Lower lobe of right lung (tissue), 2 donors: ENCODE measurements around the gene CKAP2L. TPM values are rescaled to one million over a fixed set of nuclear protein-coding genes. Genes with fewer than 3 reads are reported as not detected.

Experiments
- ATAC-seq, 2 donors: fragments of 200-7000 bp; cut with Tn5 transposase; one replicate each; pipeline ENCODE4 v1.9.1; 2020 to 2022; ENCODE audit warnings: mild to moderate bottlenecking in 2 of 2, moderate library complexity in 2 of 2
- DNase-seq: peaks from one replicate; pipeline ENCODE4 v3.0.0-alpha.2; 2020
- H3K27ac ChIP-seq: fragments of 200-600 bp; one replicate; pipeline ENCODE4 v1.8.0; 2022
- H3K27me3 ChIP-seq: fragments of 200-600 bp; one replicate; pipeline ENCODE4 v1.8.0; 2022; ENCODE audit warnings: low read depth
- H3K36me3 ChIP-seq: fragments of 200-600 bp; one replicate; pipeline ENCODE4 v1.8.0; 2022; ENCODE audit warnings: mild to moderate bottlenecking
- H3K4me1 ChIP-seq: fragments of 200-600 bp; one replicate; pipeline ENCODE4 v1.8.0; 2022
- H3K4me3 ChIP-seq: fragments of 200-600 bp; one replicate; pipeline ENCODE4 v1.8.0; 2022; ENCODE audit warnings: mild to moderate bottlenecking
- H3K9me3 ChIP-seq: fragments of 200-600 bp; one replicate; pipeline ENCODE4 v1.8.0; 2022
- intact Hi-C: fragments of 100-400 bp; cut with DNase I; formaldehyde crosslinking; loops from one replicate; pipeline ENCODE4 v1.11.0; 2022
- total RNA-seq: library from RNA; stranded (reverse); fragmentation: NEBNext Ultra II Directional; extraction: Animal tissue kit (Norgen Biotek cat#: 25700); gene quantifications from one replicate; pipeline ENCODE4 v1.2.1, GENCODE V29; 2021
- TF ChIP-seq, protein P1 (sequence below): fragments of 200-600 bp; IDR thresholded peaks from one replicate; pipeline ENCODE4 v1.8.0; 2022; ENCODE audit warnings: antibody characterized with exemption, mild to moderate bottlenecking
- donor health status: DM: no; HTN: yes; CAD: no; lungs with severe emphysema.

CKAP2L gene
- total RNA-seq, 1 donor from 2014 or later, result 1.3 TPM

GRCh38 chr2:112790305-112790704 is 25.9 kb upstream of the CKAP2L start:
- Histone ChIP-seq H3K4me1 (peaks cover 15% of the 10 kb centered on the region), H3K9me3 (no peaks in the 10 kb centered on the region), H3K36me3 (no peaks in the 10 kb centered on the region), H3K27ac (no peak overlapping the region), H3K27me3 (no peaks in the 10 kb centered on the region), H3K4me3 (no peak overlapping the region)
- ATAC-seq (no peak), DNase-seq (no peak)
- TF ChIP-seq, protein P1, sequence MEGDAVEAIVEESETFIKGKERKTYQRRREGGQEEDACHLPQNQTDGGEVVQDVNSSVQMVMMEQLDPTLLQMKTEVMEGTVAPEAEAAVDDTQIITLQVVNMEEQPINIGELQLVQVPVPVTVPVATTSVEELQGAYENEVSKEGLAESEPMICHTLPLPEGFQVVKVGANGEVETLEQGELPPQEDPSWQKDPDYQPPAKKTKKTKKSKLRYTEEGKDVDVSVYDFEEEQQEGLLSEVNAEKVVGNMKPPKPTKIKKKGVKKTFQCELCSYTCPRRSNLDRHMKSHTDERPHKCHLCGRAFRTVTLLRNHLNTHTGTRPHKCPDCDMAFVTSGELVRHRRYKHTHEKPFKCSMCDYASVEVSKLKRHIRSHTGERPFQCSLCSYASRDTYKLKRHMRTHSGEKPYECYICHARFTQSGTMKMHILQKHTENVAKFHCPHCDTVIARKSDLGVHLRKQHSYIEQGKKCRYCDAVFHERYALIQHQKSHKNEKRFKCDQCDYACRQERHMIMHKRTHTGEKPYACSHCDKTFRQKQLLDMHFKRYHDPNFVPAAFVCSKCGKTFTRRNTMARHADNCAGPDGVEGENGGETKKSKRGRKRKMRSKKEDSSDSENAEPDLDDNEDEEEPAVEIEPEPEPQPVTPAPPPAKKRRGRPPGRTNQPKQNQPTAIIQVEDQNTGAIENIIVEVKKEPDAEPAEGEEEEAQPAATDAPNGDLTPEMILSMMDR, result no peak
- intact Hi-C loops, result no loop called here

DNA sequence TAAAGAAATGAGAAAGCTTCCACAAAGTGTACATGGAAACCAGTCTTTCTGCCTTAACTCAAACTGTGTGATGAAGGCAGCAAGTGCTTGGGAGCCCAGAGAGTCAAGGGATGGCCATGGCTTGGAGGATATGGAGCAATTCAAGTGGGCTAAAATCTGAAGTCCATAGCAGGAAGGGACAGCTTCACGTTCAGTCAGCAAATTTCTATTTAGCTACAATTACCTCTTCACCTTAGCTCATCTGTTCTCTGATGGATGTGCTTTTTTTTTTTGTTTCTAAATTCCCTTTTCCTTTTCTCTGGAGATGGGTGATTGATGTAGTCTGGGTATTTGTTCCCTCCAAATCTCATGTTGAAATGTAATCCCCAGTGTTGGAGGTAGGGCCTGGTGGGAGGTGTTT is 24.8 kb upstream of the CKAP2L start:
- Histone ChIP-seq H3K27me3 (no peaks in the 10 kb centered on the region), H3K36me3 (no peaks in the 10 kb centered on the region), H3K4me1 (peaks cover 4% of the 10 kb centered on the region), H3K27ac (no peak overlapping the region), H3K9me3 (no peaks in the 10 kb centered on the region), H3K4me3 (no peak overlapping the region)
- intact Hi-C loops, result no loop called here
- ATAC-seq (no peak), DNase-seq (no peak)
- TF ChIP-seq, protein P1, result no peak

DNA sequence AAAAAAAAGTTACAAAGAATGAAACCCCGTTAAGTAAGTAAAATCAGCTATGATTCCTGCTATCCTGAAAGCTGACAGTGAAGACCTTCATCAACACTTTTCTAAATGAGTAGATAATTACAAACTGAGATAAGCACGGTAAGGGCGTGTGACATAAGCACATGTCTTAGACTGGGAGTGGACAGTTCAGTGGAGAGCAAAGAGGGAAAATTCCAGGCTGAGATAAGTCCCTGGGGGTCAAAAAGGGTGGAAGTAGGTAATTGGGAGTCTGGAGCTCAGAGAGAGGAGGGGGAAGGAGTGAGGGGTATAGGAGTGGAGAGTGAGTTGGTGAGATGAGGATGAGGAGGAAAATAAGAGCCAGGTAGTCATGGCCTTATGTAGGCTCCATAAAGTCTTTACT is 24.2 kb upstream of the CKAP2L start:
- H3K4me3 ChIP-seq, result no peak overlapping the region
- ATAC-seq (no peak), DNase-seq (no peak)
- no peaks in the 10 kb centered on the region for H3K36me3 ChIP-seq
- intact Hi-C loops, result no loop called here
- peaks cover 4% of the 10 kb centered on the region for H3K4me1 ChIP-seq
- H3K27ac ChIP-seq, result no peak overlapping the region
- no peaks in the 10 kb centered on the region for H3K27me3 ChIP-seq
- H3K9me3 ChIP-seq, result no peaks in the 10 kb centered on the region
- TF ChIP-seq, protein P1, result no peak

- Histone ChIP-seq H3K4me1 (peaks cover 4% of the 10 kb centered on the region), H3K27ac (no peak overlapping the region), H3K9me3 (no peaks in the 10 kb centered on the region), H3K36me3 (no peaks in the 10 kb centered on the region), H3K27me3 (no peaks in the 10 kb centered on the region), H3K4me3 (no peak overlapping the region)
- intact Hi-C loops, result no loop called here
- TF ChIP-seq, protein P1, result no peak
- DNase-seq (no peak), ATAC-seq (peak in 1 of 2 donors; percentile 43)
Observed at GRCh38 chr2:112787729-112788393, 23.5 kb upstream of the CKAP2L start.

DNA sequence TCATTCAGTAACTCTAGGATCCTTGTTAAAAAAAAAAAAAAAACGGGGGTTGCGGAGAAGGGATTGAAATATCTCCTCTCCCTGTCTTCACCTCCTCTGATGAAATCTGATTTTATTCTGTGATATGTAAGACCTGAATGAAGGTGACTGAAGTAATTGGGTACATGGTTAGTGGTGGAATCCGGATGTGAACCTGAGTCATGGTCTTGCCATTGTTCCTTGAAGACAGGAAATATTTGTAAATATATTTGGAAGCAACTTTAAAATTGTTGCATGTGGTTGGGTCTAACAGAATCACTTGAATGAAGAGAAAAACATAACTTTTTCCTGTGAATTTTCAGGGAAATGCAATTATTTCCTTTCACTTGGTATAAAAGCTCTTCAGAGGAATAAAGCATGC is 22.9 kb upstream of the CKAP2L start:
- ATAC-seq (no peak), DNase-seq (no peak)
- Histone ChIP-seq H3K4me3 (no peak overlapping the region), H3K4me1 (peaks cover 4% of the 10 kb centered on the region), H3K36me3 (no peaks in the 10 kb centered on the region), H3K27me3 (no peaks in the 10 kb centered on the region), H3K27ac (no peak overlapping the region), H3K9me3 (no peaks in the 10 kb centered on the region)
- intact Hi-C loops, result no loop called here
- TF ChIP-seq, protein P1, result no peak
